ENCODE data around the gene RAB11A. TPM values are rescaled to one million over a fixed set of nuclear protein-coding genes. Genes with fewer than 3 reads are reported as not detected.

Gene RAB11A
- total and polyA plus RNA-seq, 2 of the 13 experiments (the other 11 are each of a cell fraction or from before 2014, with no cell fraction given), result 161 to 162 TPM

GRCh38 chr15:65869126-65869953, at the start of gene RAB11A (continued):
- peak; percentile 82 for TF ChIP-seq MTERF4 (CRISPR knock-in tag; IDR thresholded peaks at IDR 0.05)
- TF ChIP-seq HES4 (CRISPR knock-in tag; IDR thresholded peaks at IDR 0.05; ENCODE audit: borderline replicate concordance), result 0 out of 2 replicates have a peak, but pooled peaks have one; percentile 24
- TF ChIP-seq RFX3 (CRISPR knock-in tag; IDR thresholded peaks at IDR 0.05), result 0 out of 2 replicates have a peak, but pooled peaks have one; percentile 9
- TF ChIP-seq FOSL2 (CRISPR knock-in tag; IDR thresholded peaks at IDR 0.05), result peak; percentile 47; the same call in 1 of the 2 replicates
- TF ChIP-seq GRHL1 (CRISPR knock-in tag; conservative IDR thresholded peaks at IDR 0.05), result no peak
- peak; percentile 89 for TF ChIP-seq POGZ (CRISPR knock-in tag; IDR thresholded peaks at IDR 0.05)
- no peak; the same call in 1 of the 2 replicates for TF ChIP-seq ZNF362 (CRISPR knock-in tag; IDR thresholded peaks at IDR 0.05; ENCODE audit: borderline replicate concordance)
- no peak for TF ChIP-seq ATF5 (CRISPR knock-in tag; IDR thresholded peaks at IDR 0.05; ENCODE audit: low read depth)
- TF ChIP-seq ZBTB26 (CRISPR knock-in tag; IDR thresholded peaks at IDR 0.05; ENCODE audit: borderline replicate concordance), result peak; percentile 69; the same call in 1 of the 2 replicates
- peak; percentile 93 for TF ChIP-seq PATZ1 (CRISPR knock-in tag; IDR thresholded peaks at IDR 0.05)
- no peak; the same call in 1 of the 2 replicates for TF ChIP-seq ZNF510 (CRISPR knock-in tag; IDR thresholded peaks at IDR 0.05; ENCODE audit: low read depth)
- TF ChIP-seq ZNF800 (CRISPR knock-in tag; IDR thresholded peaks at IDR 0.05), result peak; percentile 34; the same call in 1 of the 2 replicates
- no peak for TF ChIP-seq ZNF577 (CRISPR knock-in tag; IDR thresholded peaks at IDR 0.05; ENCODE audit: borderline replicate concordance, low read depth)

All from HepG2 (cell line).